GM12891 (cell line): ENCODE data around the gene SERF1B.
"Not testable (repeated sequence)": the region's sequence is repeated elsewhere in the genome, so short reads cannot be mapped to it uniquely, and the experiment has no call there.

Source experiments
- PAX5 ChIP-seq: IDR thresholded peaks from 2 replicates; pipeline ENCODE4 v1.6.1; 2011; ENCODE audit warnings: low read length, moderate library complexity, mild to moderate bottlenecking; ENCODE audit not compliant: insufficient read depth, severe bottlenecking
- POLR2A ChIP-seq: IDR thresholded peaks from 2 replicates; pipeline ENCODE4 v1.6.1; 2011; ENCODE audit warnings: low read depth, low read length, control low read depth
- POLR2AphosphoS5 ChIP-seq: IDR thresholded peaks from 2 replicates; pipeline ENCODE4 v1.6.1; 2011; ENCODE audit warnings: low read depth, low read length, control low read depth
- TAF1 ChIP-seq: IDR thresholded peaks from 2 replicates; pipeline ENCODE4 v1.6.1; 2011; ENCODE audit warnings: low read depth, low read length, control low read depth

DNA sequence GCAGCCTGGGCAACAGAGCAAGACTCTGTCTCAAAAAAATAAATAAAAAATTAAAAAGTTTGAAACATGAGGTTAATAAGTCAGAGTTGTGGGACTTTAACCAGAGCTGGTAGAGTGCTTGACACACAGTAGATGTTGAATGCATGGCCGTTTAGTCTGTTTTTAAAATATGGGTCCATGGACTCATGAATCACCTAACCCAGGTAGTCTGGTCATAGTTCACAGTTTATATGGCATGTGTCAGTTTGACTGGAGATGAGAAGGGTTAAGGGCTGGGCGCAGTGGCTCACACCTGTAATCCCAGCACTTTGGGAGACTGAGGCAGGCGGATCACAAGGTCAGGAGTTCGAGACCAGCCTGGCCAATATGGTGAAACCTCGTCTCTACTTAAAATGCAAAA, 6.2 kb downstream of the SERF1B start:
- TF ChIP-seq POLR2A, PAX5, TAF1, POLR2AphosphoS5: not testable (repeated sequence)
